Upper lobe of right lung (tissue), 1 donor: ENCODE measurements around the gene CERK. TPM values are rescaled to one million over a fixed set of nuclear protein-coding genes. Genes with fewer than 3 reads are reported as not detected.

Source experiments
- ATAC-seq: fragments of 200-7000 bp; cut with Tn5 transposase; one replicate; pipeline ENCODE4 v1.9.1; 2020; ENCODE audit warnings: mild to moderate bottlenecking, moderate library complexity
- DNase-seq: peaks from one replicate; pipeline ENCODE4 v3.0.0-alpha.2; 2020
- H3K27ac ChIP-seq: fragments of 200-600 bp; one replicate; pipeline ENCODE4 v1.8.0; 2022
- H3K27me3 ChIP-seq: fragments of 200-600 bp; one replicate; pipeline ENCODE4 v1.8.0; 2022; ENCODE audit warnings: mild to moderate bottlenecking
- H3K36me3 ChIP-seq: fragments of 200-600 bp; one replicate; pipeline ENCODE4 v1.8.0; 2022
- H3K4me1 ChIP-seq: fragments of 200-600 bp; one replicate; pipeline ENCODE4 v1.8.0; 2022
- H3K4me3 ChIP-seq: fragments of 200-600 bp; one replicate; pipeline ENCODE4 v1.8.0; 2022; ENCODE audit warnings: mild to moderate bottlenecking
- H3K9me3 ChIP-seq: fragments of 200-600 bp; one replicate; pipeline ENCODE4 v1.8.0; 2022
- intact Hi-C: fragments of 100-400 bp; cut with DNase I; formaldehyde crosslinking; loops from one replicate; pipeline ENCODE4 v1.11.0; 2022
- total RNA-seq: library from RNA; stranded (reverse); fragmentation: NEBNext Ultra II Directional; extraction: Animal tissue kit (Norgen Biotek cat#: 25700); gene quantifications from one replicate; pipeline ENCODE4 v1.2.1, GENCODE V29; 2021
- TF ChIP-seq, protein P1 (sequence below): fragments of 200-600 bp; IDR thresholded peaks from one replicate; pipeline ENCODE4 v1.8.0; 2022; ENCODE audit warnings: antibody characterized with exemption
- donor health status: DM: no; HTN: yes; CAD: no; lungs with severe emphysema.

The CERK gene
- total RNA-seq, 1 donor from 2014 or later = 28.1 TPM

GRCh38 chr22:46779023-46779422 is 41.0 kb upstream of the CERK start:
- TF ChIP-seq, protein P1, sequence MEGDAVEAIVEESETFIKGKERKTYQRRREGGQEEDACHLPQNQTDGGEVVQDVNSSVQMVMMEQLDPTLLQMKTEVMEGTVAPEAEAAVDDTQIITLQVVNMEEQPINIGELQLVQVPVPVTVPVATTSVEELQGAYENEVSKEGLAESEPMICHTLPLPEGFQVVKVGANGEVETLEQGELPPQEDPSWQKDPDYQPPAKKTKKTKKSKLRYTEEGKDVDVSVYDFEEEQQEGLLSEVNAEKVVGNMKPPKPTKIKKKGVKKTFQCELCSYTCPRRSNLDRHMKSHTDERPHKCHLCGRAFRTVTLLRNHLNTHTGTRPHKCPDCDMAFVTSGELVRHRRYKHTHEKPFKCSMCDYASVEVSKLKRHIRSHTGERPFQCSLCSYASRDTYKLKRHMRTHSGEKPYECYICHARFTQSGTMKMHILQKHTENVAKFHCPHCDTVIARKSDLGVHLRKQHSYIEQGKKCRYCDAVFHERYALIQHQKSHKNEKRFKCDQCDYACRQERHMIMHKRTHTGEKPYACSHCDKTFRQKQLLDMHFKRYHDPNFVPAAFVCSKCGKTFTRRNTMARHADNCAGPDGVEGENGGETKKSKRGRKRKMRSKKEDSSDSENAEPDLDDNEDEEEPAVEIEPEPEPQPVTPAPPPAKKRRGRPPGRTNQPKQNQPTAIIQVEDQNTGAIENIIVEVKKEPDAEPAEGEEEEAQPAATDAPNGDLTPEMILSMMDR = no peak
- no peak for ATAC-seq
- intact Hi-C loops = no loop called here
- H3K27me3 ChIP-seq = no peaks in the 10 kb centered on the region
- H3K36me3 ChIP-seq = no peaks in the 10 kb centered on the region
- no peak overlapping the region for H3K4me3 ChIP-seq
- H3K4me1 ChIP-seq = peaks cover 43% of the 10 kb centered on the region
- no peaks in the 10 kb centered on the region for H3K9me3 ChIP-seq
- H3K27ac ChIP-seq = no peak overlapping the region
- DNase-seq = no peak

DNA sequence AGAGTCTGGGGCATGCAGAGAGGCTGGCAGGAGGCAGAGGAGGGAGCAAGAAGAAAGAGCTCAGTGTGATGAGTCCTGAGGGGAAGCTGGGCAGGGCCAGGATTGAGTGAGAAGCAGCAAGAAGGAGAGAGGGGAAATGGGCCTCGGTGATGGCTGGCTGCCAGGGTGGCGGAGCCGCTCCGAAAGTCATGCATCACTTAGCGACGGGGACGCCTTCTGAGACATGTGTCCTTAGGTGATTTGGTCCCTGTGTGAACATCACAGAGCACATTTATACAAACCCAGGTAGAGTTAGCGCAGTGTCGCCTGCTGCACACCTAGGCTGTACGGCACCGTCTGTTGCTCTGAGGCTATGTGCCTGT is 39.5 kb upstream of the CERK start:
- no peak overlapping the region for H3K27ac ChIP-seq
- H3K9me3 ChIP-seq = no peaks in the 10 kb centered on the region
- no peak overlapping the region for H3K4me3 ChIP-seq
- no peaks in the 10 kb centered on the region for H3K27me3 ChIP-seq
- DNase-seq (no peak), ATAC-seq (no peak)
- H3K36me3 ChIP-seq = no peaks in the 10 kb centered on the region
- TF ChIP-seq, protein P1 = no peak
- intact Hi-C loops = no loop called here
- peaks cover 52% of the 10 kb centered on the region for H3K4me1 ChIP-seq

DNA sequence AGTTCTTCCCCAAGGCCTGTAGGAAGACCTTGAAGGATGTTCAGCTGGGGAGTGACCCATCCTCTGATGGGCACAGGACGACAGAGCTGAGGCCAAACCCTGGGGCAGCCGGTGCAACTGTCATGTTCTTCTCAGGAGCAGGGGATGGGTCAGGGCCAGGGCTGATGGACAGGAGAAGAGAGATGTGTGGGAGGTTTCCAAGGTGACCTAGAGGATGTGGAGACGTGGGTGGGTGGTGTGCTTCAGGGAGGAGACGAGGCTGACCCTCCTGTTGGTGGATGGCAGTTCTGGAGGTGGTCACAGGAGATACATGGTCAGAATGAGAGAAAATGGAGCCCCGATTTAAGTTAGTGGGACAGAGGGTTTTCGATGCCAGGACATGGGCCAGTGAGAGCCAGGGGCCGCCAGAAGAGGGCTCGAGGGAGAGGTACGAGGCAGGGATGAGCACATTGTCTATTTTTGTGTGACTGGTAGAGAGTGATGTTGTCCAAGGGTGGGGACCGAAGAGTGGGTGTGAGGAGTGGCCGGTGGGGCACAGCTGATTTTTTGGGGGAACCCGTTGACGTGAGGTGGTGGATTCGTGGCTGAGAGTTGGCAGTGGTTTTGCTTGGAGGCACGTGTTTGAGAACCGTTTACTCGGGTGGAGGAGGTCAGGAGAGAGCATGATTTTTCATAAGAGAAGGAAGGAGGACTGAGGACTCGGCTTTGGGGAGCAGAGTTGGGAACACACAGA is 39.0 kb upstream of the CERK start:
- no peaks in the 10 kb centered on the region for H3K36me3 ChIP-seq
- DNase-seq = no peak
- H3K27ac ChIP-seq = no peak overlapping the region
- H3K9me3 ChIP-seq = no peaks in the 10 kb centered on the region
- H3K27me3 ChIP-seq = no peaks in the 10 kb centered on the region
- H3K4me1 ChIP-seq = peaks cover 52% of the 10 kb centered on the region
- TF ChIP-seq, protein P1 = no peak
- no peak overlapping the region for H3K4me3 ChIP-seq
- ATAC-seq = no peak
- intact Hi-C loops = no loop called here

DNA sequence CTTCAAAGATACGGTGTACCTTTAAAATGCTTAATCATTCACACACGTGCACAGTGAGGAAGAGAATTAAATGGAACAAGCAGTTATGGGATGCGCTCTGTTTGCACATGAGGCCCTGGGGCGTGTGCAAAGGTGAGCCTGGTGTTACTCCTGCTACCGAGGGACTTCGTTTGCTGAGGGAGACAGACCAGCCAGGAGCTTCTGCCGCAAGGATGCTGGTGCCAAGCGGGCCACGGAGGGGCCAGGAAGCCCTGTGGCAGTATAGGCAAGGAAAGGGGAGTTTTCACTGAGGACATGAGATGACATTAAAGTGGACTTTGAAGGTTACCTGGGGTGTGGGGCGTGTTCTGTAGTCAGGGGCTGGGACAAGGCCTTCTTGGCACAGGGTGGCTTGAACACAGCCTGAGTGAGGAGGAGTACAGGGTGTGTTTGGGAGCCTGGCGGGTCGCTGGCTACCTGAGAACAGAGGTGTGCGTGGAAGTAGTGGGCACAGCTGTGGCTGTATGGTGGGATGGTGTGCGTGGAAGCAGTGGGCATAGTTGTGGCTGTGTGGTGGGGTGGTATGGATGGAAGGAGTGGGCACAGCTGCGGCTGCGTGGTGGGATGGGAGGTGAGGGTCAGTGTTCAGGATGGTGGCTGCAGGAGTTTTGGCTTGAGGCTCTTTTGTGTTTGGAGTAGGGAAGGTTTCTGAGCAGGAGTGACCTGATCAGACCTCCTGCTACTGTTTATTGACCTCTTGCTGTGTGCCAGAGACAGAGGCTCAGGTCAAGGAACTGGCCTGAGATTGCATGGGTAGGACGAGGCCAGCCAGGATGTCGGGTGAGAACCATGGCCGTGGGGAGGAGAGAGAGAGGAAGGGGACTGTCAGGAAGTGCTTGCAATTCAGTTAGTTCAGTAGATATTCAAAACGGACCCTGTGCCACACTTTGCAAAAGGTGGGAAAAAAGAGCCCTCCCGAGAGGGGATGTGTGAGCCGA is 38.1 kb upstream of the CERK start:
- TF ChIP-seq, protein P1 = no peak
- peaks cover 52% of the 10 kb centered on the region for H3K4me1 ChIP-seq
- no peak for DNase-seq
- H3K27me3 ChIP-seq = no peaks in the 10 kb centered on the region
- H3K36me3 ChIP-seq = no peaks in the 10 kb centered on the region
- no peak overlapping the region for H3K27ac ChIP-seq
- H3K9me3 ChIP-seq = no peaks in the 10 kb centered on the region
- intact Hi-C loops = no loop called here
- H3K4me3 ChIP-seq = no peak overlapping the region
- ATAC-seq = no peak

GRCh38 chr22:46774980-46775849 is 37.2 kb upstream of the CERK start:
- intact Hi-C loops = no loop called here
- Histone ChIP-seq H3K4me1 (peaks cover 61% of the 10 kb centered on the region), H3K4me3 (no peak overlapping the region), H3K27me3 (no peaks in the 10 kb centered on the region), H3K9me3 (no peaks in the 10 kb centered on the region), H3K36me3 (no peaks in the 10 kb centered on the region), H3K27ac (peak overlapping the region; percentile 74)
- ATAC-seq (no peak), DNase-seq (no peak)
- TF ChIP-seq, protein P1 = no peak
